Measurements from ENCODE around the gene MUC20.

DNA sequence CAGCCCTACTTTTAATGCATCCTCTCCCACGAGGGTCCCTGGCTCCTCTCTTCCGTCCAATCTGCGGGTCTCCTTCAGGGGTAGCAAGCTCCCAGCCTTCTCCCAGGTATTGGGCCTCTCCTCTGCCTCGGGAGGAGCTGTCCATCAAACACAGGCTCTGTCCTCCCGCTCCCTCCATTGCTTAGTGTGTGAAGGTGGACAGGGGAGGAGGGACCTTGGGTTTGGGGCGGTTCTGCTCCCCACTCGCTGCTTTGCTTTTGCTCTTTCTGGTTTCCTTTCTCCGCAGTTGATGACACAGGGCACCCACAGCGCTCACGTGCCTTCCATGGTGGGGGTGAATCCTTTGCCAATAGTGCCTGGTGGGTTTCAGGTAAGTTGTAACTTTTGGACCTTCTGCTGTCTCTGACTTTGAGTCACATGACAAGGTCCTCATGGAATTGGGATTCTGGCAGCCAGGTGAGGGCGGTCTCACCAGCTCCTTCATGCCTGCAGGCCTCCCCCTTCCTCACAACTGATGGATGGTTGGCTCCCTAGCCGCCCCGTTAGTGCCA is 18.9 kb downstream of the MUC20 start:
- no peak for TF ChIP-seq POLR2A (IDR thresholded peaks at IDR 0.05)
- TF ChIP-seq, protein P1, sequence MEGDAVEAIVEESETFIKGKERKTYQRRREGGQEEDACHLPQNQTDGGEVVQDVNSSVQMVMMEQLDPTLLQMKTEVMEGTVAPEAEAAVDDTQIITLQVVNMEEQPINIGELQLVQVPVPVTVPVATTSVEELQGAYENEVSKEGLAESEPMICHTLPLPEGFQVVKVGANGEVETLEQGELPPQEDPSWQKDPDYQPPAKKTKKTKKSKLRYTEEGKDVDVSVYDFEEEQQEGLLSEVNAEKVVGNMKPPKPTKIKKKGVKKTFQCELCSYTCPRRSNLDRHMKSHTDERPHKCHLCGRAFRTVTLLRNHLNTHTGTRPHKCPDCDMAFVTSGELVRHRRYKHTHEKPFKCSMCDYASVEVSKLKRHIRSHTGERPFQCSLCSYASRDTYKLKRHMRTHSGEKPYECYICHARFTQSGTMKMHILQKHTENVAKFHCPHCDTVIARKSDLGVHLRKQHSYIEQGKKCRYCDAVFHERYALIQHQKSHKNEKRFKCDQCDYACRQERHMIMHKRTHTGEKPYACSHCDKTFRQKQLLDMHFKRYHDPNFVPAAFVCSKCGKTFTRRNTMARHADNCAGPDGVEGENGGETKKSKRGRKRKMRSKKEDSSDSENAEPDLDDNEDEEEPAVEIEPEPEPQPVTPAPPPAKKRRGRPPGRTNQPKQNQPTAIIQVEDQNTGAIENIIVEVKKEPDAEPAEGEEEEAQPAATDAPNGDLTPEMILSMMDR (IDR thresholded peaks at IDR 0.05), result no peak
